ENCODE data around the gene MAP4K4.

DNA sequence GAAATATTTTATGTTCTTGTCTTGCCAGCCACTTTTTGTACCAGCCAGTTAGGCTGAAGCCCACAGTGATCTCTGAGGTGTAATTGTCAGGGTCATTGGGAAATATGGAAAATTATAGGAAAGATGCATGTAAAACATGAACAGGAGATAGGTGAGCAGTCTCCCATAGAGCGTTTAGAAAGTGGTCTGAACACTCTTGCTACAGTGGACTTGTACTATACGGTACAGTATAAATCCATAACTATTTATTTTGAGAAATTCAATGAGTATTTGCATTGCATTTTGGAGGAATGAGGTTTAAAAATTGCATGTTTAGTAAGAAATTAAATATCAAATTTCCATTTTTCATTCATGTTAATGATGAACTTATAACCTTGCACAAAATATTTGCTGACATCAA lies 20.8 kb upstream of the MAP4K4 start:
- TF ChIP-seq CTCF (conservative IDR thresholded peaks at IDR 0.05) (no peak), ZFX (IDR thresholded peaks at IDR 0.05) (no peak)

Data from C4-2B (cell line).